LoVo (cell line): ENCODE results near the gene TOB2.

Experiments
- DNase-seq: peaks from one replicate; pipeline ENCODE4 v3.0.0-alpha.2; 2016; ENCODE audit warnings: low spot score

Gene TOB2

GRCh38 chr22:41384128-41384527, 62.5 kb downstream of the TOB2 start:
- DNase-seq = no peak
